ENCODE results near the gene CLCN5. TPM values are rescaled to one million over a fixed set of nuclear protein-coding genes. Genes with fewer than 3 reads are reported as not detected.

The CLCN5 gene
- polyA plus RNA-seq, 1 donor, result 40.8 TPM

DNA sequence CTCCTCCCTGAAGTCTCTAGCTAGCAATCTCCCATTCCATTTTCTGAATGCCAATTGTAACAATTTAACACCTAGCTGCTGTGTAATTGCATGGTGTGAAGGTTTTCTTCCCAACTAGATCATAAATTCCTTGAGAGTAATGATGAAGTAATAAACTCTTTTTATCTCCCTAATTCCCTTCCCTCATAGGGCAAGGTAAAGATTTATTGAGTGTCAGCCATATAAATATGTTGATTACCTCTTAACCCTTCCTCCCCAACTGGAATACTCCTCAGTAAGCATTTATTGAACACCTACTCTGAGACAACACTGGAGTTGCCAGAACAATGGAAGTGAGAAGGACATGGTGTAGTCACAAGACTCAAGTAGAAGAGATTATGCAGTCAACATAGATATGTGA lies 112.7 kb downstream of the CLCN5 start:
- H3K4me3 ChIP-seq (ENCODE audit: low read length), result no peak overlapping the region

DNA sequence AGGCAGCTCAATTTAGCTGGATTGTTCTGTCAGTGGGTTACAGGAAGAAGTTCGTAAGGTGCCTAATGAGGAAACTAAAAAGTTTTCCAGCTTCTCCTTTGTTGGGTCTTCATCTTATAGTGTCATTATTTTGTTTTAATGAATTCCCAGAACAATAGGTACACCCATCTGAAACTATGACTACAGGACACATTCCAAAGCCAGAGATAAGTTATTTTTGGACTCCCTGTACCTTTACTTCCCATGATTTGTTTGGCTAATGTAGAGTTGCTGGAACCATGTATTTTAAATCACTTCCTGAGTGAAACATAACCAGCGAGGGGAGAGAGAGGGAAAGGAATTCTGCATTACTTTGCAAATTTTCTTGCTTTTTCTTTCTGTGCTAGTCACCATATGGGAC lies 114.0 kb downstream of the CLCN5 start:
- no CpG with 5 or more reads among the region's 2 CpGs for WGBS (ENCODE audit: insufficient coverage, low lambda C conversion rate)
- Histone ChIP-seq H3K27me3 (ENCODE audit: control insufficient read depth, insufficient read depth, low read length) (no peaks in the 10 kb centered on the region), H3K4me3 (ENCODE audit: low read length) (no peak overlapping the region), H3K4me1 (ENCODE audit: control insufficient read depth, insufficient read depth, low read length) (no peaks in the 10 kb centered on the region), H3K9me3 (ENCODE audit: control insufficient read depth, low read depth, low read length) (no peaks in the 10 kb centered on the region), H3K36me3 (ENCODE audit: control insufficient read depth, insufficient read depth, low read length) (no peaks in the 10 kb centered on the region), H3K27ac (ENCODE audit: low read length) (peak overlapping the region; percentile 52)
- no peak for DNase-seq

More for the DNA sequence above, 112.7 kb downstream of the CLCN5 start:
- DNase-seq, result peak; percentile 8 to 62
- H3K9me3 ChIP-seq (ENCODE audit: control insufficient read depth, low read depth, low read length), result no peaks in the 10 kb centered on the region
- H3K36me3 ChIP-seq (ENCODE audit: control insufficient read depth, insufficient read depth, low read length), result no peaks in the 10 kb centered on the region
- H3K4me1 ChIP-seq (ENCODE audit: control insufficient read depth, insufficient read depth, low read length), result no peaks in the 10 kb centered on the region
- peak overlapping the region; percentile 62 for H3K27ac ChIP-seq (ENCODE audit: low read length)
- H3K27me3 ChIP-seq (ENCODE audit: control insufficient read depth, insufficient read depth, low read length), result no peaks in the 10 kb centered on the region

GRCh38 chrX:50045823-50046222 lies 123.4 kb downstream of the CLCN5 start:
- no peak overlapping the region for H3K27ac ChIP-seq (ENCODE audit: low read length)
- H3K36me3 ChIP-seq (ENCODE audit: control insufficient read depth, insufficient read depth, low read length), result no peaks in the 10 kb centered on the region
- no peak for DNase-seq
- H3K27me3 ChIP-seq (ENCODE audit: control insufficient read depth, insufficient read depth, low read length), result no peaks in the 10 kb centered on the region
- H3K4me1 ChIP-seq (ENCODE audit: control insufficient read depth, insufficient read depth, low read length), result no peaks in the 10 kb centered on the region
- no CpG with 5 or more reads among the region's 3 CpGs for WGBS (ENCODE audit: insufficient coverage, low lambda C conversion rate)
- H3K9me3 ChIP-seq (ENCODE audit: control insufficient read depth, low read depth, low read length), result no peaks in the 10 kb centered on the region
- no peak overlapping the region for H3K4me3 ChIP-seq (ENCODE audit: low read length)

- H3K4me3 ChIP-seq (ENCODE audit: low read length), result no peak overlapping the region
- no peaks in the 10 kb centered on the region for H3K36me3 ChIP-seq (ENCODE audit: control insufficient read depth, insufficient read depth, low read length)
- no peak for DNase-seq
- WGBS (ENCODE audit: insufficient coverage, low lambda C conversion rate), result no CpG with 5 or more reads among the region's 1 CpG
- H3K9me3 ChIP-seq (ENCODE audit: control insufficient read depth, low read depth, low read length), result no peaks in the 10 kb centered on the region
- H3K27ac ChIP-seq (ENCODE audit: low read length), result no peak overlapping the region
- no peaks in the 10 kb centered on the region for H3K4me1 ChIP-seq (ENCODE audit: control insufficient read depth, insufficient read depth, low read length)
- no peaks in the 10 kb centered on the region for H3K27me3 ChIP-seq (ENCODE audit: control insufficient read depth, insufficient read depth, low read length)
Observed at GRCh38 chrX:50049228-50049627, 126.8 kb downstream of the CLCN5 start.

DNA sequence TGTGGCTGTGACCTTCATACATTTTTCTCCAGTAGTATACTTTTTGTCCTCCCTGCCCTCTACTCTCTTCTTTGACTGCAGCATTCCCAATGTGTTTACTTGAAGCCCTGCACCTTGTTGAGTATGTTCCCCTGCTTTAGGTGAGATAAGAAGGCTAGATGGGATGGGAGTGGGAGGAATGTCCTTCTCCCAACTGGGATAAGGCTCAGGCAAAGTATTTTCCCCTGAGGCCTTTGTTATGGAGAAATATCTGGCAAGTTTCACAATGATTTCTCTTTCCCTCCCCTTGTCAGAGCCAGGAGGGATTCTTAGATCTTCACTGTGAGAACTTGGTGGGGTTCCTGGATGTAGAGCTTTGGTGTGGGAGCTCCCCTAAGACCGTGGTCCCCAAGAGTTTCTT lies 131.8 kb downstream of the CLCN5 start:
- Histone ChIP-seq H3K4me3 (ENCODE audit: low read length) (no peak overlapping the region), H3K36me3 (ENCODE audit: control insufficient read depth, insufficient read depth, low read length) (peaks cover 2% of the 10 kb centered on the region), H3K9me3 (ENCODE audit: control insufficient read depth, low read depth, low read length) (no peaks in the 10 kb centered on the region), H3K27me3 (ENCODE audit: control insufficient read depth, insufficient read depth, low read length) (no peaks in the 10 kb centered on the region), H3K4me1 (ENCODE audit: control insufficient read depth, insufficient read depth, low read length) (no peaks in the 10 kb centered on the region), H3K27ac (ENCODE audit: low read length) (no peak overlapping the region)
- no peak for DNase-seq
- WGBS (ENCODE audit: insufficient coverage, low lambda C conversion rate), result no CpG with 5 or more reads among the region's 1 CpG

DNA sequence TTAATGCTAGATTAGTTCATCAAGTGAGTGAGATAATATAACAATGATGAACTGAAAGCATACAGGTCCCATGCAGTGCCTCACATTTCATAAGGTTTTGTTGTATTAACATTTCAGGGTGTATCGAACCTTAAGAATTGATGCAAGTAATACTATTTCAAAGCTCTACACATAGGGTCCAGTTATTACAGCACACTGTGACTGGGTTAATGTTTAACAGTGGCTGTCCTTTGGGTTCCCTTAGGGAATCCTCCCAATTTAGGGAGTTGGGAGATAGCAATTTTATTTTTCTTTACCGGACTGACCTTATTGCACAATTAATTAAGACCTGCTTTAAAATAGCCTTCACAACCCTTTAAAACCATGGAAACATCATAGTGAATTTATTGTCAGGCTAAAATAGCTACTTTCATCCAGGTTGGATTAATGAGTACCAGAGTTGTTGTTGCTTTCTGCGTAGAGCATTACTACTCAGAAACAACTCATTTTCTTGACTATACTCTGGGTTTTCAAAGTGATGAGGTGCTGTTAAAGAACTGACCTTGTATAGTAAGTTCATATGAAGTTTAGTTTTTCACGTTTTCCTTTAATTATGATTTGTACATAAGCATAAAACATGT lies 144.0 kb downstream of the CLCN5 start:
- H3K9me3 ChIP-seq (ENCODE audit: control insufficient read depth, low read depth, low read length), result no peaks in the 10 kb centered on the region
- WGBS (ENCODE audit: insufficient coverage, low lambda C conversion rate), result no CpG with 5 or more reads among the region's 4 CpGs
- H3K27me3 ChIP-seq (ENCODE audit: control insufficient read depth, insufficient read depth, low read length), result no peaks in the 10 kb centered on the region
- peaks cover 2% of the 10 kb centered on the region for H3K36me3 ChIP-seq (ENCODE audit: control insufficient read depth, insufficient read depth, low read length)
- peaks cover 4% of the 10 kb centered on the region for H3K4me1 ChIP-seq (ENCODE audit: control insufficient read depth, insufficient read depth, low read length)
- H3K4me3 ChIP-seq (ENCODE audit: low read length), result no peak overlapping the region
- H3K27ac ChIP-seq (ENCODE audit: low read length), result peak overlapping the region; percentile 98
- peak in 1 of 2 donors; percentile 47 for DNase-seq

DNA sequence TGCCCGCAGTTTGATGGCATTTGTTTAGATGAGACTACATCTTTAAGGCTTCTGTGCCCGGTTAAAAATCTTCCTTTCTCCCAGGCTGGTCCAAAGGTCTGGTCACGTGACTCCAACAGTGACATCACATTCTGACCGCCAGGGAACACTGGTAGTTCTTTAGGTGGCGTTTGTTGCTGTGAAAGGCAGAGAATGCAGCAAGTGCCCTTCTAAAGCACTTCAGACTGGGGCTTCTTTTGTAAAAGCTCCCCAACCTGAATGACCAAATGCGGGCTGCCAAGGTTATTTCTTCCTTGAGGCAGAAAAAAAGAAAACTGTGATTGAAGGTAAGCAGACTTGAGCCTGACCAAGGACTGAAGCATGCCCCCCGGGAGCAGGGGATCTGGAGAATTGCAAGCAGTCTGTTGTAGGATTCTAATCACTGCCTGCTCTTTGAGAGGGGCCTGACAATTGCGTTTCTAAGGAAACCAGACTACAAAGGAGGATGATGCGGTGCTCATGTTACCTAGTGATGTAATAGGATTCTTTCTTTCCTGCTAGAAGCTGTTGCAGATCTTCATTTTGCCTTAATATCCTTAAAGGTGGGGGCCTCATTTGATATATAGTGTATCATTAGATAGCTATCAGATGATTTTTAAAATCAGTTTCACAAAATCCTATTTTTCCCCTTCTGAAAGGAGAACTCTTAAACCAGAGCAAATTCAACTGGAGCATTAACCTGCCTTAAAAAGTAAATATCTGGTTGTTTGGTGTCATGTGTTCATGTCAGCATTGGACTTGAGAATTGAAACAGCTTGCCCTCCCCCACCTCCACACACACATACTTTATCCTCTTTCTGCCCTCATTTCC lies 145.3 kb downstream of the CLCN5 start:
- Histone ChIP-seq H3K4me3 (ENCODE audit: low read length) (peak overlapping the region; percentile 56), H3K27ac (ENCODE audit: low read length) (peak overlapping the region; percentile 98), H3K27me3 (ENCODE audit: control insufficient read depth, insufficient read depth, low read length) (no peaks in the 10 kb centered on the region), H3K9me3 (ENCODE audit: control insufficient read depth, low read depth, low read length) (no peaks in the 10 kb centered on the region), H3K36me3 (ENCODE audit: control insufficient read depth, insufficient read depth, low read length) (peaks cover 2% of the 10 kb centered on the region), H3K4me1 (ENCODE audit: control insufficient read depth, insufficient read depth, low read length) (peaks cover 4% of the 10 kb centered on the region)
- no CpG with 5 or more reads among the region's 9 CpGs for WGBS (ENCODE audit: insufficient coverage, low lambda C conversion rate)
- peak; percentile 67 to 82 for DNase-seq

- Histone ChIP-seq H3K4me1 (ENCODE audit: control insufficient read depth, insufficient read depth, low read length) (peaks cover 4% of the 10 kb centered on the region), H3K27me3 (ENCODE audit: control insufficient read depth, insufficient read depth, low read length) (no peaks in the 10 kb centered on the region), H3K36me3 (ENCODE audit: control insufficient read depth, insufficient read depth, low read length) (peaks cover 5% of the 10 kb centered on the region), H3K4me3 (ENCODE audit: low read length) (peak overlapping the region; percentile 27), H3K27ac (ENCODE audit: low read length) (peak overlapping the region; percentile 98), H3K9me3 (ENCODE audit: control insufficient read depth, low read depth, low read length) (no peaks in the 10 kb centered on the region)
- DNase-seq, result peak; percentile 71 to 87
- WGBS (ENCODE audit: insufficient coverage, low lambda C conversion rate), result no CpG with 5 or more reads among the region's 2 CpGs
Observed at GRCh38 chrX:50068285-50068563, 145.8 kb downstream of the CLCN5 start.

DNA sequence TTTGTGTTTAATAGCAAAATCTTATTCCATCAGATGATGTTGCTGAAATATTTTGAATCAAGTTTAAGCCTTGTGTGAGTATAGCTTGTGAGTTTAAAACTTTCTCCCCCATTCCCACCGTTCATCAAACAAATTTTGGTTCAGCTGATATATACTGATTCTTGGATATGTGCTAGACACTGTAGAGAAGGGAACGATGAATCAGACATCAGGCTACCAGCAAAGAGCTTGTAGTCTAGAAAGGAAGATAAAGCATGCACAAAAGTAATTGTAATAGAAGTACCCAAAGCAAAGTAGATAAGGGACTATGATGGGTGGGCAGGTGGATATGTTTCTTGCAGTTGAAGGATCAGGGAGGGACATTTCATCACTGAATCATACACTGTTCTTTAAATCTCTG lies 146.5 kb downstream of the CLCN5 start:
- Histone ChIP-seq H3K4me3 (ENCODE audit: low read length) (peak overlapping the region; percentile 27), H3K4me1 (ENCODE audit: control insufficient read depth, insufficient read depth, low read length) (peaks cover 4% of the 10 kb centered on the region), H3K27me3 (ENCODE audit: control insufficient read depth, insufficient read depth, low read length) (no peaks in the 10 kb centered on the region), H3K36me3 (ENCODE audit: control insufficient read depth, insufficient read depth, low read length) (peaks cover 10% of the 10 kb centered on the region), H3K27ac (ENCODE audit: low read length) (peak overlapping the region; percentile 47), H3K9me3 (ENCODE audit: control insufficient read depth, low read depth, low read length) (no peaks in the 10 kb centered on the region)
- no peak for DNase-seq
- WGBS (ENCODE audit: insufficient coverage, low lambda C conversion rate), result no CpG with 5 or more reads among the region's 2 CpGs

DNA sequence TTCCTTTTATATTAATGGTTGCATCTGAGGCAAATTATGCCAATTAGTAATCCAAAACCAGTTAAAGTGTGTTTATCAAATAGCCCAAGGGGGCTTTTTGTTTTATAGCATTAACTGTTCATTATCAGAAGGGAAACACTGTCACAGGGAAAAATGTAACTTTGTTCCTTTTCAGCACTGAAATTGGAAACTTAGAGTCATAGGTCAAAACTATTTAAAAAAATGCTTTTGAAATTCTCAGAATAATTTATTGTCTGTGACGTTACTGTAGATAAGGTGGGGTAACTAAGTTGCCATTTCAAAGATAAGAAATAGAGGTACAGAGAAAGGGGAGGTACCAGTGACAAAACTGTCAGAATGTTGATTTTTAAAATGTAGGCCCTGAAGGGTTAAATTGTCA lies 149.1 kb downstream of the CLCN5 start:
- peaks cover 14% of the 10 kb centered on the region for H3K36me3 ChIP-seq (ENCODE audit: control insufficient read depth, insufficient read depth, low read length)
- no peaks in the 10 kb centered on the region for H3K9me3 ChIP-seq (ENCODE audit: control insufficient read depth, low read depth, low read length)
- H3K4me3 ChIP-seq (ENCODE audit: low read length), result no peak overlapping the region
- H3K4me1 ChIP-seq (ENCODE audit: control insufficient read depth, insufficient read depth, low read length), result peaks cover 15% of the 10 kb centered on the region
- H3K27me3 ChIP-seq (ENCODE audit: control insufficient read depth, insufficient read depth, low read length), result no peaks in the 10 kb centered on the region
- H3K27ac ChIP-seq (ENCODE audit: low read length), result peak overlapping the region; percentile 47
- no peak for DNase-seq
- WGBS (ENCODE audit: insufficient coverage, low lambda C conversion rate), result no CpG with 5 or more reads among the region's 1 CpG

DNA sequence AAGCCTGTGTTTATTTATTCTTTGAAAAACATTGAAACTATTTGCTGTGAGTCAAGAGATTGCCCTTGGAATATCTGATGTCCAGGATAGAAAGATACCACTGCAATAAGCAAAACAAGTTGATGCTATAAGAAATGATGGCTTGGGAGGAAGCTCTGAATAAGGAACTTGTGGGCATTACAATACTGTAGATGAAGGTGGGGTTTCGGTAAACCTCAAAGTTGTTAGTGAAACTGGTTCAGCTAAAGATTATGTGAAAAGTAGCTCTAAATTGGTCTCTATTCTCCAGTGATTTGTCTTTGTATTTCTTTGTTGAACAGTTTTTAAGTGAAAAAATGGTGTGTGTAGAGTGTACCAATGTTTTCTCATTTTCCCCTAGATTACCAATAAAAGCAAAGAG lies 149.7 kb downstream of the CLCN5 start:
- peaks cover 16% of the 10 kb centered on the region for H3K36me3 ChIP-seq (ENCODE audit: control insufficient read depth, insufficient read depth, low read length)
- peak overlapping the region; percentile 47 for H3K27ac ChIP-seq (ENCODE audit: low read length)
- WGBS (ENCODE audit: insufficient coverage, low lambda C conversion rate), result no CpG with 5 or more reads among the region's 1 CpG
- peaks cover 13% of the 10 kb centered on the region for H3K4me1 ChIP-seq (ENCODE audit: control insufficient read depth, insufficient read depth, low read length)
- H3K27me3 ChIP-seq (ENCODE audit: control insufficient read depth, insufficient read depth, low read length), result no peaks in the 10 kb centered on the region
- no peak overlapping the region for H3K4me3 ChIP-seq (ENCODE audit: low read length)
- no peaks in the 10 kb centered on the region for H3K9me3 ChIP-seq (ENCODE audit: control insufficient read depth, low read depth, low read length)
- DNase-seq, result no peak

Measured in large intestine (tissue), 3 donors.